Urinary bladder (tissue), 4 donors: ENCODE measurements around the gene XKRX. TPM values are rescaled to one million over a fixed set of nuclear protein-coding genes. Genes with fewer than 3 reads are reported as not detected.

ENCODE experiments used
- DNase-seq: peaks from one replicate; pipeline ENCODE4 v3.0.0-alpha.2; 2015; ENCODE audit errors: extremely low spot score
- H3K27ac ChIP-seq: one replicate; pipeline ENCODE4 v1.5.1; 2013; ENCODE audit warnings: low read depth, mild to moderate bottlenecking, moderate library complexity
- H3K36me3 ChIP-seq: one replicate; pipeline ENCODE4 v1.6.1; 2013; ENCODE audit warnings: mild to moderate bottlenecking, moderate library complexity; ENCODE audit not compliant: insufficient read depth
- H3K4me1 ChIP-seq: one replicate; pipeline ENCODE4 v1.6.1; 2013; ENCODE audit warnings: mild to moderate bottlenecking, moderate library complexity; ENCODE audit not compliant: insufficient read depth
- H3K4me3 ChIP-seq: one replicate; pipeline ENCODE4 v1.5.1; 2013; ENCODE audit warnings: low read depth, low read length
- whole genome bisulfite sequencing: extraction: QIAGEN DNeasy Blood & Tissue Kit; methylation state at CpG from one replicate; pipeline ENCODE4 v1.1.7; 2013; 5-methylcytosine and 5-hydroxymethylcytosine counted together
- polyA plus RNA-seq: library from polyadenylated mRNA; stranded (reverse); fragments of 200-250 nt; gene quantifications from one replicate; pipeline ENCODE4 v1.2.3, GENCODE V29; 2013
- total RNA-seq: library from RNA; depleted of rRNA; stranded (reverse); fragments of >200 nt; gene quantifications from one replicate; pipeline ENCODE4 v1.2.3, GENCODE V29; 2014
- donor health status: healthy with polysubstance abuse.
- donor health status: healthy.

XKRX gene
- total and polyA plus RNA-seq, 2 donors = 0.30 to 0.63 TPM

DNA sequence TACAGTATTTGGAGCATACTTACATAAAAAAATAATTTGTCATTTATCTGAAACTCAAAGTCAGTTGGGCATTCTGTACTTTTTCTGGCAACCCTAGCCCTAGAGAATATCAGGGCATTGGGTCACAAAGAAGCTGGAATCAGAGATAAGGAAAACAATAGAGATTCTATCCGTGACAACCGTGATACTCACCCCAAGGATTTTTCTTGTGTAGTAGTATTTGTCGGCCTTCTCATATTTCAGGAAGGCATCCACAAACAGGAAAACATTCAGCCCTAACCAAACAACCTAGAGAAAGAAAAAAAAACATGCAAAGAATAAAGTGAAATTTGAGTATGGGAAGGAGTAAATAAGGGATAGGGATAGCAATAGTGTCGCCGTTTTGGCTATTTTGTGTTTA is 58.2 kb downstream of the XKRX start:
- no peak for DNase-seq
- H3K4me1 ChIP-seq = no peaks in the 10 kb centered on the region
- H3K36me3 ChIP-seq = no peaks in the 10 kb centered on the region
- H3K4me3 ChIP-seq = no peak overlapping the region
- WGBS = 57% methylated on average over 5 of the region's 5 CpGs
- H3K27ac ChIP-seq = no peak overlapping the region

DNA sequence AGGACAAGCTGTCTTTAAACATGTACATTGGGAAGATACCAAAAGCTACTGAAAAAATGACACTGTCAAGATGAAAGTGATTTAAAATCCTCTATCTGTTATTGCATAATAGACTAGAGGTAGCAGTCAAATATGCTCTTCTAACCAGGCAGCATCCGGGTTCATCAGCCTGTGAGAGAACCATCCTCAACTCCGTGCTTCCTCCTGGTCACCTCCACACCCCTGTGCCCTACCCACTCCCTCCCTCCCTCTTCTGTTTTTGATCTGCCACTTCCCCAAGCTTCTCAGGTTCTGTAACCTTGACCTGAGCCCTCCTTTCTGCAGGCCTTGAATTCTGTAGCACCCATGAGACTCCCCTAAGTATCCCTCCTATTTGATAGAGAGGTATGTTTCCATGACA is 60.4 kb downstream of the XKRX start:
- Histone ChIP-seq H3K27ac (no peak overlapping the region), H3K4me3 (no peak overlapping the region), H3K4me1 (no peaks in the 10 kb centered on the region), H3K36me3 (no peaks in the 10 kb centered on the region)
- WGBS = 82% methylated on average over 2 of the region's 2 CpGs
- DNase-seq = no peak

DNA sequence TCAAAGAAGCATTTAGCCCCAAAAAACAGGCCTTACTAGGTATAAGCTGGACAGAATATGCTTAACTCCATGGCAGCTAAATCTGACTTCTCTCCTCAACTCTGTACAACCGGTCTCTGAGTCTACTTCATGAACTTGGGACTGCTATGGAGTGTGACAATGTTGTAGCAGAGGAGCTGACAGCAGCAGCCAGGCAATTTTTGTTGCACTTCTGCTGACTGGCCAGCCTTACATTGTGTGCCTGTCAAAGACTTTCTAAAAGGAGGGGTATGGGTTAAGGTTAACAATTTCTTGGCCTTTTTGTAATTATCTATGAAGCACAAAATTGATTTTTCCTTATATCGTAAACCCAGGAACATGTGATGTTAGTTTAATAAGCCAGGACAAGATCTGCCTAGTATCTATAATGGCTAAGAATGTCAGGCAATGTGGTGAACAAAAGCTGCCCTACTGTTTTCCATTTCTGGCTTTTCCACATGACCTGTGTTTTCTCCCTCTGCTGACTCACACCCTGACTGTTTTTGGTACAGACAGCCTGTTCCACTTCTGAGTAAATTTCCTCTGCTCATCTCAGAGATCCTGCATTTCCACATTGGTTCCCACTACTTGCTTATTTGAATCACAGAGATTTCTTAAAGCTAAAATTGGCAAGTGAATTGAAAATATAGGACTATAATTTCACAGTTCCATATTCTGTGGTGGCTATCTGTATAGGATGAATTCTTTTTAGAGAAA is 63.9 kb downstream of the XKRX start:
- 62% methylated on average over 2 of the region's 2 CpGs for WGBS
- peak overlapping the region; percentile 16 for H3K27ac ChIP-seq
- H3K4me1 ChIP-seq = no peaks in the 10 kb centered on the region
- no peak overlapping the region for H3K4me3 ChIP-seq
- H3K36me3 ChIP-seq = no peaks in the 10 kb centered on the region
- DNase-seq = no peak

Other genes with a start within 250 kb of the XKRX start
- gene SYTL4, start 196.8 kb downstream of the XKRX start, total RNA-seq = 18.5 TPM
- gene SYTL4, start 196.8 kb downstream of the XKRX start, polyA plus RNA-seq = 12.5 TPM
- gene CSTF2, start 108.5 kb downstream of the XKRX start, total RNA-seq = 10.4 TPM
- 8.6 TPM for gene CSTF2, start 108.5 kb downstream of the XKRX start, polyA plus RNA-seq
- 1.3 TPM for gene NOX1, start 54.6 kb downstream of the XKRX start, total RNA-seq
- gene NOX1, start 54.6 kb downstream of the XKRX start, polyA plus RNA-seq = 0.61 TPM
- not detected for gene ARL13A, start 40.8 kb upstream of the XKRX start, total RNA-seq
- not detected for gene ARL13A, start 40.8 kb upstream of the XKRX start, polyA plus RNA-seq
- gene TRMT2B, start 123.2 kb upstream of the XKRX start, total RNA-seq = 16.5 TPM
- gene TRMT2B, start 123.2 kb upstream of the XKRX start, polyA plus RNA-seq = 6.4 TPM
- 8.0 TPM for gene TMEM35A, start 150.0 kb upstream of the XKRX start, total RNA-seq
- 23.2 TPM for gene TMEM35A, start 150.0 kb upstream of the XKRX start, polyA plus RNA-seq
- 19.6 TPM for gene CENPI, start 169.3 kb upstream of the XKRX start, total RNA-seq
- 1.1 TPM for gene CENPI, start 169.3 kb upstream of the XKRX start, polyA plus RNA-seq